WTC11 (cell line): ENCODE measurements around the gene NUDT6.

ENCODE experiments used
- CTCF ChIP-seq: fragments of 200-600 bp; IDR thresholded peaks from 2 replicates; pipeline ENCODE4 v1.8.0; 2022; ENCODE audit warnings: antibody characterized with exemption
- E2F4 ChIP-seq: sonication (generic); formaldehyde crosslinking; IDR thresholded peaks from 2 replicates; pipeline ENCODE4 v1.8.1; 2022; ENCODE audit warnings: low read depth, mild to moderate bottlenecking, moderate library complexity, missing genetic modification reagents, borderline replicate concordance
- ELF4 ChIP-seq: sonication (generic); formaldehyde crosslinking; IDR thresholded peaks from 2 replicates; pipeline ENCODE4 v1.8.1; 2022; ENCODE audit warnings: low read depth, mild to moderate bottlenecking, moderate library complexity, missing genetic modification reagents
- IRF2 ChIP-seq: sonication (generic); formaldehyde crosslinking; IDR thresholded peaks from 2 replicates; pipeline ENCODE4 v1.8.0; 2022; ENCODE audit warnings: low read depth, missing genetic modification reagents, borderline replicate concordance
- JUN ChIP-seq: sonication (generic); formaldehyde crosslinking; IDR thresholded peaks from 2 replicates; pipeline ENCODE4 v1.8.0; 2023; ENCODE audit warnings: mild to moderate bottlenecking, missing genetic modification reagents
- NR1H2 ChIP-seq: sonication (generic); formaldehyde crosslinking; IDR thresholded peaks from 2 replicates; pipeline ENCODE4 v1.9.0; 2021; ENCODE audit warnings: mild to moderate bottlenecking, moderate library complexity, missing genetic modification reagents
- NR2C2 ChIP-seq: sonication (generic); formaldehyde crosslinking; IDR thresholded peaks from 2 replicates; pipeline ENCODE4 v1.8.0; 2022; ENCODE audit warnings: mild to moderate bottlenecking, missing genetic modification reagents
- SP1 ChIP-seq: sonication (generic); formaldehyde crosslinking; conservative IDR thresholded peaks from 2 replicates; pipeline ENCODE4 v1.8.1; 2022; ENCODE audit warnings: missing genetic modification reagents
- ZNF263 ChIP-seq: sonication (generic); formaldehyde crosslinking; IDR thresholded peaks from 2 replicates; pipeline ENCODE4 v1.8.1; 2022; ENCODE audit warnings: low read depth, mild to moderate bottlenecking, moderate library complexity, missing genetic modification reagents

- TF ChIP-seq SP1 (CRISPR knock-in tag) (no peak), NR2C2 (CRISPR knock-in tag) (no peak), CTCF (no peak), ELF4 (CRISPR knock-in tag) (no peak), ZNF263 (CRISPR knock-in tag) (no peak), NR1H2 (no peak), IRF2 (CRISPR knock-in tag) (no peak), E2F4 (CRISPR knock-in tag) (no peak), JUN (CRISPR knock-in tag) (no peak)
These were observed 57.0 kb downstream of the NUDT6 start for GRCh38 chr4:122865425-122865824.
